GM11168 (cell line): ENCODE results near the gene P2RY12.

Experiments
- in situ Hi-C: fragments of 300-500 bp; cut with MboI; formaldehyde crosslinking; loops from one replicate; pipeline ENCODE4 v1.12.0; 2022; ENCODE audit warnings: low sequenced_read_pairs; ENCODE audit not compliant: unreplicated experiment

Gene P2RY12

GRCh38 chr3:151351219-151351618, 33.3 kb downstream of the P2RY12 start:
- in situ Hi-C loops, result no loop called here

DNA sequence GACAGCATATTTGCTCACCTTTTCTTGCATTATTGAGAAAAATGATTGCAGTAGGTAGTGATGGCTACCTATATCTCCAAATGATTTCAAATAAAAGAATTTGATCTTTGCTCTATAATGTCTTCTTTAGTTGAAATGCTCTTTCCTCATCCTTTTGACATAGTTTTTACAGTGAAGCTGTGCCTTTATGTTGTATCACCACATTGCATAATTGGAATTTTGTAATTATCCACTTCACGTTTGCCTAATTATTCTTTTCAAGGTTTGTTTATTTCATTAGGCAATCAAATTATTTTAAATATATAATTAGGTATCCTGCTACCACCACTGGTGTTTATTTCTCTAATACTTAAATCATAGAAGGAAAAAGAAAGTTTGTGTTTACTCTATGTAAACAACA, 33.9 kb downstream of the P2RY12 start:
- in situ Hi-C loops, result no loop called here

DNA sequence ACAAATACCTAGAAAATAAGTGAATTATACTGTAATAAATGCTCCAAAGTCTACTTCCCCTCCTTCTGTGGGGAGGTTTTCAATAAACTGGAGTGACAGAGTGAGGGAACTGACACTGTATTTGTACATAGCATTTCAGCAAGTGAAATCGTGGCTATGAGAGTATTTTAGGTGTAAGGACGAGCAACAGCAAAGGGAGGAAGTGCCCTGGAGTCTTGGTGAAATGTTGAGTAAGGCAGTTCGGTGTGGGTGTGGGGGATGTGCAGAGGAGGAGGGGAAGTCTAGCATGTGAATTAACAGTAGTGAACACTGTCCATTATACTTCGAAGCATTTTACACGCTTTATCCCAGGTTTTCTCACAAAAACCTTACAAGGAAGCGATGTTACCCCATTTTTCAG, 37.1 kb downstream of the P2RY12 start:
- in situ Hi-C loops, result no loop called here

DNA sequence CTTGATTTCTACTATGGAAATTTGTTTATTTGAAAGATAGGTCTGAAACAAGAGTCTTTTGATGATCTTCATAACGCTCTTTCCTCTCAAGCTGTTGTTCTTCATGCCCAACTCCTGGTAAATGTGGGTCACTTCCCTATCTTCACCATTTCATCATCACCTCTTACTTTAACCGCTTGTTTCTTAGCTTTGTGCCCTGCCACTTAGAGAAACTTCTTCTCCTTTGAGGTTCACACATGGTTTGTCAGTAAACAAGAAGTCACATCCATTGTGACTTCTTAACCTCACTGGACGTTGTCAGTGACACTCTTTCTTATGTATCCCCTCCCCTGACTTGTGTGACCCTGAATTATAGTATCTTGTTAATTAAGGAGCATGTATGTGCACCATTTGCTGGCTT, 38.3 kb downstream of the P2RY12 start:
- in situ Hi-C loops, result no loop called here

GRCh38 chr3:151345859-151346258, 38.7 kb downstream of the P2RY12 start:
- in situ Hi-C loops, result no loop called here

- in situ Hi-C loops, result no loop called here
Measured at GRCh38 chr3:151331696-151332095, 52.9 kb downstream of the P2RY12 start.

GRCh38 chr3:151330899-151331298, 53.7 kb downstream of the P2RY12 start:
- in situ Hi-C loops, result no loop called here

DNA sequence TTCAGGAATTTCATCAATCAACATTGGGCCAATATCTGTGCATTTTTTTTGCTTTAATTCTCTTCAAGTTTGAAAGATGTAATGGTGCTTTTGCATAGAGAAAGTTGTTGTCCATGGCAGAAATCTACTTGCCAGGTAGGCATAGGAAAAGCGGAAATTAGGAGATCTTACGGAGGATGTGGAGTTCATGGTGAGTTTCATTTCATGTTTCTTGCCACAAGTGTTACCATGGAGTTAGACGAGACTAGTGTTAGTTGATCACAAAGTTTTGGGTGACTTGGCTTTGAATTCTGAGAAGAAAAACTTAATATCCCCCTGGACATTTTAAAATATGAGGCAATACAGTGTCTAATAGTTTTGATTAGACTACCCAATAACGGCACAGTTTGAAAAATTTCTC, 54.2 kb downstream of the P2RY12 start:
- in situ Hi-C loops, result no loop called here

DNA sequence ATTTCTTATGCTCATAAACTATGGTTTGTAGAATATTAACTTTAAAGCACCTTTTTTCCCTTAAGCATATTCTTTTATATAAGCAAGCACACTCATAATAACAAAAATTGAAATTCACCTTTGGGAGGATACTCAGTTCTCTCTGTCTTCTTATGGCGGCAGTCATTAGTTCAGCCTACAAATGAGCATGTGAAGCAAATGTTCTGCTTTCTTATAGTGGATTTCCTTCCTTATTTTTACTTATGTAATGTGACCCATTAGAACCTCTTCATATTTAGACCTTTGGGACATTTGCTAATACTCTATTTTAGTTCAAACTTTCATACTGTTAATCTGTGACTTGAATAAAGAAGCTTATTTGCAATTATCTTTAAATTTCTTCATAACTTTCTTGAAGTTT, 55.2 kb downstream of the P2RY12 start, which contains the start of gene P2RY13:
P2RY13 (minus strand) TSS at position 187 of the 400 bp plus-strand sequence; CDS start at position 166, 21 bp downstream.
- in situ Hi-C loops, result no loop called here

- in situ Hi-C loops, result no loop called here
Measured at GRCh38 chr3:151328298-151328995, 56.1 kb downstream of the P2RY12 start.

DNA sequence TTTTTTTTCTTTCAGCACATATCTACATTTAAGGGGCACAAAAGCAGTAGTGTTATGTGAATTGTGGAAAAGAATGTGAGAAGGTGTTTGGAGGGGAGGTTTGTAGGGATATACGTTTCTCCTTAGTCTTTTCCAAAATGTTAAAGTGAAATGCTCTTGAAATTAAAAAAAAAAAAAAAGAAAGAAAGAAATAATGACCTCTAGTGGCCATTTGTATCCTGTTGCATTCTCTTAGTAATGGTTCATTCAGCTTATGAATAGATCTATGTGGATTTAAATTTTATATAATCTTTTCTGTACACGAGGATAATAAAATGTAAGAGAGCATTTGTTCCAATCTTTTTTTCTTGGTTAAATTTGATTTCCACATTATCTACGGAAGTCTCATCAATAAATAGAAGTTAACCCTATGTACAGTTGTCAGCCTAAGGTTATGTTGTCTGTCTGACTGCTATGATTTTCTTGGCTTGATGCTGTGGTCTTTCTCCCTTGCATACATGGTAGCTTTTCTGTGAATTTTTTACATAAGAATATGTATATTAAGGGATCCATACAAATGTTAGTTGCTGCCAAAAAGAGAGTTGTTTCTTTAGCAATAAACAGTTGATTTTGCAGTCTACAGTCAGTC, 56.9 kb downstream of the P2RY12 start:
- in situ Hi-C loops, result no loop called here

DNA sequence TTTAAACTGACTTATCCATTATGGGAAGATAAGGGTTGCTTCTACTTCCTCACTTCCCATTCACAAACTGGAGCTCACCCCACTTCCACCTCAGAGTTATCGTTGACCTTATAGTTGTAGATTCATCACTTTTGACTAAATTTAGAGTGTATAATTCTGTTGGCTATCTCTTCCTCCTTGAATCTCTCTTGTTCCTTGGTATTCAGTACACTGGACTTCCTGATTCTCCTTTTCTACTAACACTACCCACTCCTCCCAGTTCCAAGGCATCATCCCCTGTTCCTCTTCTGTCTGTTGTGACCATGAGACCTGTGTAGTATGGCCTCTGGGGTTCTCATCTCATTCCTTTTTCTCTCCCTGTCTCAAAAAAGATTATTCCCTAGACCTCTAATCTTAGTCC, 62.0 kb downstream of the P2RY12 start:
- in situ Hi-C loops, result no loop called here

- in situ Hi-C loops, result no loop called here
Measured at GRCh38 chr3:151321526-151321925, 63.0 kb downstream of the P2RY12 start.

- in situ Hi-C loops, result no loop called here
Measured at GRCh38 chr3:151320131-151320530, 64.4 kb downstream of the P2RY12 start.

DNA sequence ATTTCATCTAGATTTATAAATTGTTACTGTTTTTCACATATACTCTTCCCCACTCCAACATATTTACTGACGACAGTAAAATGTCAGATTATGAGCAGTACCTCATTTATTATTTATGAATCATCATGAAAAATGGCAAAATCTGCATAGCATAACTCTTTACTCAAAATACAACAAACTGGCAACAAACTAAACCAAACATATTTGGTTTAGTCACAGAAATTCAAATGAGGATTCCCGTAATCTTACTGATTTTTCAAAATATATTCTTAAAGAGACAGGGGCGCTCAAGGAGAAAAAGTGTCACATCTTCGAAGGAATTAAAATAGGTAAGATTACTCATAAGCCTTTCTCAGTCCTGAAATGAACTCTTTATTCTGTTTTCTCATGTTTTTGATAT, 64.9 kb downstream of the P2RY12 start:
- in situ Hi-C loops, result no loop called here

- in situ Hi-C loops, result no loop called here
Measured at GRCh38 chr3:151318991-151319390, 65.6 kb downstream of the P2RY12 start.

DNA sequence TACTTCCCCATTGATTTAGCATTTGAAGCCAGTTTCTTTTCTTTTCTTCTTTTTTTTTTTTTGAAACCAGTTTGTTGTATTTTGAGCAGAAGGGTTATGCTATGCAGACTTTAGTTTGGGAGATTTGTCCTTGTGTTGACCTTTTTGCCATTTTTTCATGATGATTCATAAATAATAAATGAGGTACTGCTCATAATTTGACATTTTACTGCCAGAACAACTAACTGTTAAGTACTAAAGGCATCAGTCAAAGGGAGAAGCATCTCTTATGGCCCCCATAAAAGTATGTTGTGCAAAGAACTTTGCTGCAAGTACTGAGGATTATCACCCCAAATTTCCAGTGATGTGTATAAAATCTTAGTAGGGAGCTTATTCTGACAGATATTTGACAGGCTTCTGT, 66.2 kb downstream of the P2RY12 start:
- in situ Hi-C loops, result no loop called here

- in situ Hi-C loops, result no loop called here
Measured at GRCh38 chr3:151316267-151316991, 68.1 kb downstream of the P2RY12 start, which contains the start of gene GPR87. TSS of gene GPR87 (minus strand) at chr3:151316820. CDS start at chr3:151300100, 16,720 bp downstream.

GRCh38 chr3:151315846-151316245, 68.7 kb downstream of the P2RY12 start:
- in situ Hi-C loops, result no loop called here

DNA sequence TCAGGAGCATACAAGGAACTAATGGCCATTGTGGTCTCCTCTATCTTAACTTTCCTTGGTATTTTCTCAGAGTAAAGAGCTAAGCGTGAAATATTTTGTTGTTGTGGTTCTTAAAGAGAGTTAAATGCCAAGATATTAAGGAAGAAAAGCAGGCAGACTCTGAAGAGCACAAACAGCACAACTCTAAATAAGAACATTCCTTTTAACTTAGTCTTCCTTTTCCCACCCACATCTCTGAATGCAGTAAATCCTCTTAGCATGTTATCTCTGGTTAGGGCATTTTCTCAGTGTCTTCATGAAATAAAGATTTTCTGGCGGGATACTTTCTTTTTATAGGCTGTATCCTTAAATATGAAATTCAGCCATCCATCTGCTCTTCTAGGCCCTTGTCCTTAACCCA, 69.4 kb downstream of the P2RY12 start:
- in situ Hi-C loops, result no loop called here

GRCh38 chr3:151314593-151314992, 70.0 kb downstream of the P2RY12 start:
- in situ Hi-C loops, result no loop called here
